HEK293T (cell line): Measurements from ENCODE around the gene ARHGEF7.
"Not testable (repeated sequence)": the region's sequence is repeated elsewhere in the genome, so short reads cannot be mapped to it uniquely, and the experiment has no call there.

Experiments
- BHLHE40 ChIP-seq: fragments of 450-650 bp; IDR thresholded peaks from 2 replicates; pipeline ENCODE4 v1.6.1; 2016; ENCODE audit warnings: mild to moderate bottlenecking, moderate library complexity, borderline replicate concordance
- ELF4 ChIP-seq: fragments of 450-650 bp; IDR thresholded peaks from 2 replicates; pipeline ENCODE4 v1.6.1; 2017; ENCODE audit warnings: antibody characterized with exemption
- FOXA1 ChIP-seq: fragments of 450-650 bp; IDR thresholded peaks from 2 replicates; pipeline ENCODE4 v1.6.1; 2016; ENCODE audit warnings: mild to moderate bottlenecking
- FOXK2 ChIP-seq: fragments of 450-650 bp; IDR thresholded peaks from 2 replicates; pipeline ENCODE4 v1.6.1; 2016; ENCODE audit warnings: mild to moderate bottlenecking
- HDGF ChIP-seq: fragments of 450-650 bp; IDR thresholded peaks from 2 replicates; pipeline ENCODE4 v1.6.1; 2017; ENCODE audit warnings: antibody characterized with exemption, borderline replicate concordance
- NFRKB ChIP-seq: fragments of 450-650 bp; IDR thresholded peaks from 2 replicates; pipeline ENCODE4 v1.6.1; 2016; ENCODE audit warnings: mild to moderate bottlenecking, moderate library complexity
- SUZ12 ChIP-seq: fragments of 450-650 bp; IDR thresholded peaks from 2 replicates; pipeline ENCODE4 v1.6.1; 2016; ENCODE audit warnings: mild to moderate bottlenecking
- TARDBP ChIP-seq: fragments of 450-650 bp; IDR thresholded peaks from 2 replicates; pipeline ENCODE4 v1.6.1; 2016

- TF ChIP-seq SUZ12, NFRKB, HDGF, ELF4, BHLHE40, TARDBP, FOXK2, FOXA1: not testable (repeated sequence)
Measured at GRCh38 chr13:111071120-111071519, 44.0 kb upstream of the ARHGEF7 start.
